Activated T-cell treated with anti-CD3 and anti-CD28 coated beads for 1 hour (primary cell): ENCODE data around the gene SLC38A1.
"Not testable (repeated sequence)": the region's sequence is repeated elsewhere in the genome, so short reads cannot be mapped to it uniquely, and the experiment has no call there.

ENCODE experiments used
- DNase-seq: peaks from one replicate; pipeline ENCODE4 v3.0.0-alpha.2; 2020; ENCODE audit warnings: low read depth

SLC38A1 gene

DNA sequence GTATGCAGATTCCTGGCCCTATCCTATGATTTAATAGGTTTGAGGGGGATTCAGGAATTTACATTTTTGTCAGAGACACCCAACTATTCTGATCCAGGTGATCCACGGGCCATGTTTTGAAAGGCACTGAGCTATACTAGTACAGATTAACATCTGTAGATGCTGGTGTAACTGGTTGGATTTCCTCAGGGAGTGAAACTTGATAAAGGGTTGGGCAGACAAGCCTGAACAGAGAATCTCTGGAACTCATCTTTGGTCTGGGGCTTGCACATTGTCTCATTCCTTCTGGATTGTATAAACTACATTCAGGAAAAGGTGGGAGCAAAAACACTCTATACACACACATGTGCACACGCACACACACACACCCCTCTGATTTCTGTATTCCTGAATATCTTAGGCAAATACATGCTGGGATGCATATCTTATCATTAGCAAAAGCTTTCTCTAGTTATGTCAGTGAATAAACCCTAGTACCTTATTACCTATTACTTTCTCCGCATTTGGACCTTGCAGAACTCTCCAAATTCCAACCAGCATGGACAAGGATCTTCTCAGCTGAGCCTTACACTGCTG is 104.6 kb downstream of the SLC38A1 start:
- no peak for DNase-seq

DNA sequence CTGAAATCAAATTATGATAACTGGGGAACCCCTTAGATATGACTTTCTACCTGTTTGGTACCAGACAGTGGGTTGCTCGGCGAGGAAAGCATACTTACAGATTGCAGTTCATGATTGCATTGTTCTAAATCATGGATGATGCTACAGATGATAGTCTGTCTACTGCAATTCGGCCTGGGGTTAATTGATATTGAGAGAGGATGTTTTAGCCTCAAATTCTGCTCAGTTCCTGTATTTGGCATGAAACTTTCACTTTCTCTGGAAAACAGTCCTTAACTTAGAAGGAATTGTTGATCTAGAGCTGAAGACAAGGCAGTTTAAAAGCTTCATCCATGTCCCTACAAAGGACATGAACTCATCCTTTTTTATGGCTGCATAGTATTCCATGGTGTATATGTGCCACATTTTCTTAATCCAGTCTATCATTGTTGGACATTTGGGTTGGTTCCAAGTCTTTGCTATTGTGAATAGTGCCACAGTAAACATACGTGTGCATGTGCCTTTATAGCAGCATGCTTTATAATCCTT is 106.2 kb downstream of the SLC38A1 start:
- DNase-seq = not testable (repeated sequence)

DNA sequence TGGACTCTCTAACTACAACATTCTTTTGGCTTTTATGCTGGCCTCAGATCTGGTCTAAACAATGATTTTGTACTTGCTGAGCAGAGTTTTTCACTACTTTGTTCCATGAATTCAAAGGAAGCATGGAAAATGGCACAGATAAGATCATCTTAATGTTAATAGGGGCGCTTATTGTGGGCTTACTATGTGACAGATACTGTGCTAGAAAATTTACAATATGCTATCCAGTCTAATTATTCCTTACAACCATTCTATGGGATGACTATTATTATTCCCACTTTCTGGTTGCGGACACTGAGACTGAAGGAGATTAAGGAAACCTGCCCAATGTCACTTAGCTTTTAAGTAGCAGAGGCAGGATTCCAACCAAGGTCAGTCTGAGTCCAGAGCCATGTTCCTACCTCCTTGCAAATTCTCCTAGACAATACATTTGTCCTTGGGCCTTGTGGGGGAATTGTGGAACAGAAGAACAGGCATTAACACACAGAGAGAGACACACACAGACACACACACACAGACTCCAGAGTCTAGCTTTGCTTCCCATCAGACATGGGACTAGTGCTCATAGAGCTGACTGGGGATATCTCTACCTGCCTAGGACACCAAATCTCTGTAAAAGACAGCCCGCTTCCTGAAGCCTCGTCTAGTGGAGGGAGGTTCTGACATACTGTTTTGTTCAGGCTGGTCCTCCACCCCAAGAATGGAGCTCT is 107.7 kb downstream of the SLC38A1 start:
- DNase-seq = no peak

DNA sequence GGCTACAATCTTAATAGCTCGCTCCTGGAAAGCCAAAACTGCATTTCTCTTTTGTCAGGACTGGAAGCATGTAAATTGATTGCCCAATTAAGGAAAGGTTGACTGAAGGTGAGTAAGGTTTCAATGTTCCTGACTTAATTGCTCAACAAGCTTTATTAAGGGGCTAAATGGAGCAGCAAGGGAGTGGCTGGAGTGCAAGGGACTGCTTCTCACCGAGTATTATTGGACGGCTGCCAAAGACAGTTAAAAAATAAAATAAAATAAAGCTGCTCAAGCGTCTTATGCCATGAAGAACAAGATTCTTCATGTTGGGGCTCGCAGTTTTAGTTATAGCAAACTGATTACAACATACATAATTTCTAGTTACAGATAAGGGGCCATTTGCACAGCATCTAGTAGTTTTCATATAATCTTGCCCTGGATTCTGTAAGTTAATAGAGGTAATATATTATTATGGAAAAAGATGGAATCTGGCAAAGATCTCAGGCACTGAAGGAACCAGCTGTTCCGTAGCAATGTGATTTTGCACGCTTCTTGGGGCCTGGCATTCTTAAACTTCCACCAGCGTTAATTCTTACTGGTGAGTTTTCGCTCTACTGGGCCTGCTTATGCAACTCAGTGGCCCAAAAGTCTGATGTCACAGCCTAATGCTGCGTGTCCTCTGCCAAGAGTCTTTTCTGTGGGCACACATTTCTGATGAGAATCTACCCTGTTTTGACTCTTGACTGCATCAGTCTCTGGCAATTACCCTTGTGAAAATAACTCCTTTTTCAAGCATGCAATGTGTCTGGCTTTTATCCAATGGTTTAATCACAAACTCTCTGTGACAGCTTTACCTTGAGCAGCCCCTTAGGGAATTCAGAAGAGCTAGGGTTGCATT is 108.5 kb downstream of the SLC38A1 start:
- no peak for DNase-seq

DNA sequence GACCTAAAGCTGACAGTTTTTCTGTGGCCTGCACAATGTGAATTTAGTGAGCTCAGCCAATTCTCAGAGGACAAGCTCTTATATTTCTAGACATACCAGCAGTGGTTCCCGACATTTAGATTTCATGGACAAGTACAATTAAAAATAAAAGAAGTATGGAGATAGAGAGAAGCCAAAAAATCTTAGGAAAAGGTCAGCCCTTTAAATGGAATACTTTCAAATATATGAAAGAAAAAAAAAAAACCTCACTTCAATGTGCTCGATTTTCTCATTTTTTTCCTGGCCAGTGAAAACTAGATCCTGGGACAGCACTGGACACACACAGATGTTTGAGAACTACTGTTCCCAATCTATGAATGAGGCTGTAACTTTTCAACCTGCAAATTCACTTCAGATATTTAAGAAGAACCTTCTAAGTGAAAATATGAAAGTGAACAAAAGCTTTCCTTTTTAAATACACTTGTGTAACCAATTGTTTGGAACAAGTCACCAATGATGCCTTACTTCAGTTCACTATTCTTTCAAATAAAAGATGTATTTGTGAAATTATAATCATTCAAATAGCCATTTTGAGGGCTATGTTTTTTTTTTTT is 109.4 kb downstream of the SLC38A1 start:
- DNase-seq = no peak

DNA sequence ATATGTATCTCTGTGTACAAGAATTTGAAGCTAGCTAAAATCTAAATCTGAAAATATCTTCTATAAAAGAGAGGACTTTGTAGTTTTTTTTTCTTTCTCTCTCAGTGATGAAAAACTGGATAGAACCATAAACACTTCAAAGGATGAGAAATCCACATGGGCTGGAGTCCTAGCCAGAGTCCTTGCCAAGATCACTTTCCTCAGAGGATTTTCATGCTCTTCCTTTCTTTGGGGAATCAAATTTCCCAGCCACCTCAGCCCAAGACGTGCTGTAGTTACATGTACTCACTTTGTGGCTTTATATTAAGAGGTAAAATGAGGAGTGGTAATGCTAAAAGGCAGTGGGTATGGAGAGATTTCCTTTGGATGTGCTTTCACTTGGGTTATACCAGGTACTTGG is 110.3 kb downstream of the SLC38A1 start:
- no peak for DNase-seq

DNA sequence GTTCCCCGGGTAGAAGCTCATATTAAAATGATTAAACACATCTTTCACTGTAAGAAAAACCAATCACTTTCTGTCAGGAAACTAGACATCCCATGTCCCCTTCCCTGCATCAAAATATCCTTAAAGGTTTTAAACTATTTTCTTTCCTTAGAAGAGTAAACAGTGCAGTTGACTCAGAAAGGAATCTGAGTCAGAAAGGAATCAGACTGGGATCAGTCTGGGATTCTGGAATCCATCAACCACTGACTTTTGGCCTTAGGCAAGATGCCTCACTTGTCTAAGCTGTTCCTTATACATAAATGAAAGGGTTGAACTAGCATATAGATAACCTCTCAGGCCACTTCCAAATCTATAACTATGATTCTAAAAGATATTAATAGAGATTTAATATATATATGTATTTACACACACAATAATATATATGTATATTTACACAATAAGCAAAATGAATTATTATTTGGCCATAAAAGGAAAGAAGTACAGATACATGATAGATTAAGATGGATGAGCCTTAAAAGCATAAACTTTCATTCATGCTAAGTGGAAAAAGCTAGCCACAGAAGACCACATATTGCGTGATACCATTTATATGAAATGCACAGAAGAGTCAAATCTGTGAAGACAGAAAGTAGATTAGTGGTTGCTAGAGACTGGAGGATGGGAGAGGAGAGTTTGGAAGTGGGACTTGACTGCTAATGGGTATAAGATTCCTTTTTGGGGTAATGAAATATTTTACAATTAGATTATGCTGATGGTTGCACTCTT is 114.4 kb downstream of the SLC38A1 start:
- DNase-seq = no peak

DNA sequence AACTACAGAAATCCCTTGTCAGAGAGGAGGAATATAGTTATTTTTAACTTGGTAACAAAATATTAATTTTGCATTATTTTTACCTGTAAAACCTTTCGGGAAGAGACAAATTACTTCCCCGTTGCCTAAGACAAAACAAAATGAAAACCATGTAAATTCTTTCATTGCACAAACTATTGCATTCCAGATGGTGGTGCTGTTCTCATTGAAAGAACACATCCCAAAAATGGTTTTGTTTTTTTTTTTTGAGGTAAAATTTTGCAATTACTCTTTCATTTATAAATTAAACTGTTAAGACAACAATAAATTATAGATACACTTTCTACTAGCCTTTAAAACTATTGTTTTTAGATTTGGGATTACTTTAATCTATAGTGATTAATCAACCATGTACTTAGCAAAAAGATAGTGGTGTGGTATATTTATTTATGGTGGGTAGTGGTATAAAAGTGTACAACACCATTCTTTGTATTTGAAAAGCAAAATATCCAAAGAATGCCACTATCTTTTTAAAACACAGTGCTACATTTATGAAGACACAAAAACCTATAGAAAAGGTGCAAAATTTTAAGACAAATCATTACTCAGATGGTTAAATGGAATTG is 115.5 kb downstream of the SLC38A1 start:
- no peak for DNase-seq

DNA sequence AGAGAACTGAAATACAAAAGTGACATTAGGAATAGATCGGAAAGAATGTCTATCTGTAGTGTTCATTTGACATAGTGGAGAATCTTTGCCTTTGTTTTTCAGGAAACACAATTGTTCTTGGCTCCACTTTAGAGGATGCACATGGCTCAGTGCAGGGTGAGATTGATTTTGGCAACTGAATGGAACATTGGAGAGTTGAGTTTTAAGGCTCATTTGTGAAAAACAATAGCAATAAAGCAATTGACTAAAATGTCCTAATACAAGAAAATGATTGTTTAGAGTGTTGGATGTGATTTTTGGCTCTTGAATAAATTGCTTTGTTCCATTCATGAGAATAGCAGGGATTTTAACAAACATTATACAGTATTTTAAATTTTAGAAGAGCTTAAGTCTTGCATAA is 116.4 kb downstream of the SLC38A1 start:
- no peak for DNase-seq

DNA sequence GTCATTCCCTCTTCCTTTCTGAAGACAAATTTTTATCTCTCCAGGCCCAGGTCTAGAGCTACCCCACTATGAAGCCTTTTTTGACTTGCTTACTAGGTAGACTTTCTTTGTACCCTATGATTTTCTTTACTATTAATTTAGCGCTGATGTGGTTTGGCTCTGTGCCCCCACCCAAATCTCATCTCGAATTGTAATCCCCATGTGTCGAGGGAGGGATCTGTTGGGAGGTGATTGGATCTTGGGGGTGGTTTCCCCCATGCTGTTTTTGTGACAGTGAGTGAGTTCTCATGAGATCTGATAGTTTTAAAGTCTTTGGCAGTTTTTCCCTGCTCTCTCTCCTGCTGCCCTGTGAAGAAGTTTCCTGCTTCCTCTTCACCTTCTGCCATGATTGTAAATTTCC is 118.1 kb downstream of the SLC38A1 start:
- DNase-seq = no peak

DNA sequence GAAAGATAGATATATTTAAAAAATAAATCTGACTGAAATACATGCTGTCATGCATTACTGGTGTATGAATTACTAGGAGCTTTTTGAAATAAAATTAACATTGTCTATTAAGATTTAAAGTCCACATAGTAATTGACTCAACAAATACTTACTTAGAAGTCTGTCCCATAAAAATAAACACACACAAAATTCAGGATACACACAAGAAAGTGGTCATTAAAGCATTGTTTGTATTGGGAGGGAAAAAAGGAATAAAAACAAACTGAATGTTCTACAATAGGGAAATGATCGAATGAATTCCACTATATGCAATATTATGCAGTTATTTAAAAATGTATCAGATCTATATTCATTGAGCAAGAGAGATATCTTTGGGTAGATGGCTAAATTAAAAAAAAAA is 118.9 kb downstream of the SLC38A1 start:
- no peak for DNase-seq

DNA sequence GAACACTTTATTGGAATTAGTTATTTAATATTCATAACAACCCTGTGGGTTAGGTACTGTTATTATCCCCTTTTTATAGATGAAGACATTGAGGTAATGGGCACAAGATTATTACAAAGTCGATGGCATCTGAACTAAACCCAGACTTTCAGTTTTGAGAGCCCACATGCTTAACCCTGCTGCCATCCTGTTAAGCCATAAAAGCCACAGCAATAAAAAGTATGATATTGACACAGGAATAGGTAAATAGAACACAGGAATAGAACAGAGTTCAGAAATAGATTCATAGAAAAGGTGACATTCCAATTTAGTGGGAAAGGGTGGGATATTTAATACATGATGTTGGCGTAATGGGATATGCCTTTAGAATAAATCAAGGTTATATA is 119.8 kb downstream of the SLC38A1 start:
- no peak for DNase-seq

DNA sequence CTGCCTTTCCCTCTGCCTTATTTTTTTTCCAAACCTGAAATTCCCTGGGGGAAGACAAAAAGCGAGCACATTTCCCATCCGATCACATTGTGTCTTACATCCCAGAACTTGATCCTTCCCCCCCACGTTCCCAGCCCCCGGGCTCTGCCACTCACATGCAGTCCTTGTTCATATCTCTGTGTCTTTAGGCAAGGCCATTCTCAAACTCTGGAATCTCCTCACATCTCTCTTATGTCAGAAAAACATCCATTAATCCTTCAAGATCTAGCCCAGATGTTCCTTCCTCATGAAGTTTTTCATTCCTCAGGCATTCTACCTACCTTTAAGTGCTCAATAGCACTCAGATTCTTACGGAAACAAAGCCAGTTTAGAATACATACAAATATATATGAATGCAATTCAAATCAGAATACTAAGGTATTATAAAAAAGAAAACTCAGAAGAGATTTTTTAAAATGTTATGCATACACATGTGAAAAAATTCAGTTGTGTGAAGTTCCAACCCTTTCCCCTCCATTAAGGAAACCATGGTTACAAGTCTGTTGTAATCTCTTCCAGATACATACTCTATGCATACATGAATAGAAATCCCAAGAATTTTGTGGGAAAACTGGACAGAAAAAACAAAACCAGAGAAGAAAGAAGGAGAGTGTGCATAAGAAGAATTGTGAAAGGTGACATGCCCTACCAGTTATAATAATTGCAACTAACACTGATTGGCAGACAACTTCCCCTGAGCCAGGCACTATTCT is 120.3 kb downstream of the SLC38A1 start:
- no peak for DNase-seq

DNA sequence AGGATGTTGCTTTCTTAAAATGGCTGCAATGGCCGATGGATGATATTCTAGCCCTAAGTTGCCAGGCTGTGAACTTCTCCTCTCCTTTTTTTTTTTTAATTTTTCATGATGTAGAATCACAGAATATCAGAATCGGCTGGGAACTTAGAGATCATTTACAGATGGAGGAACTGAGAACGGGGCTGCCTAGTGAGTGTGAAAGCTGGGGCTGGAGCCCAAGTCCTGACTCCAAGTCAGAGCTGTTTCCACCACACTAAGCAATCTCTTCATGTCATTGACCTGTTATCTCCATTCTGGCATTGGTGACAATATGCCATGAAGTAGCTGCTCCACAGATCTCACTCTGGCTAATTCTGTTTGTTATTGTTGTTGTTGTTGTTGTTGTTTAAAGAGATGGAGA is 121.7 kb downstream of the SLC38A1 start:
- DNase-seq = no peak

DNA sequence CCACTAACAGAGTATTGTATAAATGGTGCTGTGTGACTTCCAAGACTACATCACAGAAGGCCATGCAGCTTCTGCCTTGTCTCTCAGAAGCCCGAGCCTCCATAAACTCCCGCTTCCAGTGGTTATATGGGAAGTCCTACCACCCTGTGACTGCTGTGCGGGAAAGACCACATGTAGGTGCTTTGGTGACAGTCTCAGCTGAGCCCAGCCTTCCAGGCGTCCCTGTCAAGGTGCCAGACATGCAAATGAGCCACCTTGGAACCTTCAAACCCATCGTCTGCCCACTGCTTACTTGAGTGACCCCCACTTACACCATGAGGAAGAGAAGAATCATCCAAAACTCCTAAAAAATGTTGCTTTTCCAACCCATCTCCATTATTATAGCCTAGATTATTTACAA is 123.0 kb downstream of the SLC38A1 start:
- no peak for DNase-seq

DNA sequence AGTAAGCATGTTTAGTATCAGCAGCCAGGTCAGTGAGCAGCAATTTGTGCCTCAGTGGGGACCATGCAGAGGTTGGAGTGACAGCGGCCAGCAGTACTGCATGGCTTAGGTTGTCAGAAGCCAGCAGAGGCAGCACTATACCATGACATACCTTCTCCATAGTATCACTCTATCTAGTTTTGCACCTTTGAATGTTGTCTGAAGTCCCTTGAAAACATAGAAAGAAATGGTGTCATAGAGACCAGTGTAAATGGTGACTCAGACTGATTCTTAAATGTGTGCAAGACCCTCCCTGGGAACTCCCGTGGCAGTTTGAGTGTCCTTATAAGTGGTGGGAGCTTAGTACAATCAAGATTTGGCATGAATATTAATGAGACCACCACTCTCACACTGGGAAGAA is 124.4 kb downstream of the SLC38A1 start:
- DNase-seq = no peak

DNA sequence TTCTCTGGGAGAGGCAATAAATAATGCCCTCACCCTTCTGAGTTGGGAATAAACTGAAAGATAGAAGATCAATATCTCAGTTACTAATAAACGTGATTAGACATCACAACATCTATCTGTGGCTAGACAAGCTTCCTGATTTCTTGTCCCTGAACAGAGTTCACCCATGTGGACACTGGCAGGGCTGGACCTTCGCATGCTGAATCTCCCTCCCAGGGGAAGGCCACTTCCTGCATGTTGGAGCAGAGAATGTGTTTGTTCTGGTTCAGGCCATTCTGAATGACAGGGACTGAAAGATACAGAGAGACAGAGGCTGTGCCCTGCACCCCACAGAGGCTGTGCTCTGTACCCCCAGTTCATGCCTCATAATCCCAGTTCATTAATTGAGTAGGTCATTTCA is 132.6 kb downstream of the SLC38A1 start:
- DNase-seq = no peak

DNA sequence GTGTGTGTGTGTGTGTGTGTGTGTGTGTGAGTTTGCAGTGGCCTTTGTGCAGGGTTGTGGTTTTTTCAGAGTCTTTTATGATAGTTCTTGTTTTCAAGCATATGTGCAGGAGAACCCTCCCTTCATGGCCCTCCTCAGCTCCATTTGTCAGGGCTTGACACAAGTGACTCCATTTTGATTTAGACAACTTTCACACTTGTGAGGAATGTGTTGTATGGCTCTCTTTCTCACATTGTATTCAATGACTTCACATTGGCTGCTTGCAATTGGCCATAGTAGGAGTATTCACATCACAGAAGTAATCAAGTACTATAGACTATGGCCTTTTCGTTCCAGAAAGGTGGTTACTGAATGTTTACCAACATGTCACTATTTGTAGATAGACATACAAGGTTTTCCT is 133.1 kb downstream of the SLC38A1 start:
- no peak for DNase-seq

DNA sequence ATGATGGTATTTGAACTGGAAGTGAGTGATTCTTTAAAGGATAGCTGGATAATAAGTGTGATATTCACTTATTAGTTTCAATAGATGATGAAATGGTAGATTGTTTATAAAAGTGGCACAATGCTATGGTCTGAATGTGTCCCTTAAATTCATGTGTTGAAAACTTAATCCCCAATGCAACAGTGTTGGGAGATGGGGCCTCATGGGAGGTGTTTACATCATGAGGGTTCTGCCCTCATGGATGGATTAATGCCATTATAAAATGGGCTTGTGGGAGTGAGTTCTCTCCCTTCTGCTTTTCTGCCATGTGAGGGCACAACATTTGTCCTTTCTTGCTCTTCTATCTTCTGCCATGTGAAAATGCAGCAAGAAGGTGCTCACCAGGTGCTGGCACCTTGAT is 134.0 kb downstream of the SLC38A1 start:
- DNase-seq = no peak

DNA sequence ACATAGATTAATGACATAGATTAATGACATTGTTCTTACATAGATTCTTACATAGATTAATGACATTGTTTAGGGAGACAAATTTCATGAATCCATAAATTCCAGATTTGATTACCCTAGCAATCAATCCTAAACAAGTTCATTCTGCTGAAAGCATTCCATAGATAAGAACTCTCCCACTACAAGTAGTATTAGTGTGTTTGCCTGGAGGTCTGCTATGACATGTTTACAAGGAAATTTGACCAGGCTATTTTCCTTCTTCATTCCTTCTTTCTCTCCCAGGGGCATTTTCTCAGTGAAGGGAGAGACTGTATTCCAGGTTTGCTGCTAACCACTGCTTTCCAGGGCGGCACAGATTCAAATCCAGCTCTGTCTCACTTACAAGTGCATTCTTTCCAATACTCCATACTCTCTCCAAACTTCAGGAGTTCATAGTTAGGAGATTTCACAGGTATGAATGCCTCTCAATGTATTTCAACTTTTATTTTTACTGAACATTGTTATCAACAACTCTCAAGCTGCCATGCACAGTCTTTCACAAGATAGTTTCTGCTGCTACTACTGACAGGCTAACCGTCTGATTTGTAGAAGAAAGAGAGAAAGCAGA is 134.5 kb downstream of the SLC38A1 start:
- DNase-seq = no peak
